GM12874 (cell line): ENCODE results near the gene SPC25.

ENCODE experiments used
- CTCF ChIP-seq: IDR thresholded peaks from 2 replicates; pipeline ENCODE4 v1.5.1; 2011; ENCODE audit warnings: low read depth, mild to moderate bottlenecking, control low read depth, low read length, moderate library complexity; ENCODE audit not compliant: insufficient read depth

Gene SPC25

GRCh38 chr2:168890006-168890782 is at the start of gene SPC25:
SPC25 (minus strand) TSS chr2:168890430; CDS start chr2:168889519, 911 bp downstream.
- no peak for TF ChIP-seq CTCF

- no peak for TF ChIP-seq CTCF
Measured at GRCh38 chr2:168939918-168940317, 49.7 kb upstream of the SPC25 start.

- no peak for TF ChIP-seq CTCF
Measured at GRCh38 chr2:168939061-168939460, 48.8 kb upstream of the SPC25 start.

GRCh38 chr2:168935810-168936581 is 45.8 kb upstream of the SPC25 start:
- TF ChIP-seq CTCF: no peak

GRCh38 chr2:168934826-168935225 is 44.6 kb upstream of the SPC25 start:
- no peak for TF ChIP-seq CTCF

GRCh38 chr2:168930242-168930641 is 40.0 kb upstream of the SPC25 start:
- no peak for TF ChIP-seq CTCF

GRCh38 chr2:168929031-168929430 is 38.8 kb upstream of the SPC25 start:
- no peak for TF ChIP-seq CTCF
